ENCODE results near the gene YIPF6. TPM values are rescaled to one million over a fixed set of nuclear protein-coding genes. Genes with fewer than 3 reads are reported as not detected.

Gene YIPF6
- total and polyA plus RNA-seq, 9 of the 15 experiments (the other 6 are each of a cell fraction or from before 2014, with no cell fraction given): 7.7 to 44.2 (median 22.4) TPM

GRCh38 chrX:68498508-68499379 is at the start of gene YIPF6 (continued):
- TF ChIP-seq SAP30 (IDR thresholded peaks at IDR 0.05; ENCODE audit: borderline replicate concordance, insufficient read depth, low read depth, low read length, poor library complexity, severe bottlenecking) (no peak), DIDO1 (tag; IDR thresholded peaks at IDR 0.05; ENCODE audit: low read depth) (peak; percentile 50; the same call in 1 of the 2 replicates), ZNF699 (CRISPR knock-in tag; IDR thresholded peaks at IDR 0.05; ENCODE audit: insufficient replicate concordance) (no peak), CLOCK (CRISPR knock-in tag; IDR thresholded peaks at IDR 0.05; ENCODE audit: borderline replicate concordance) (no peak), PHF8 (IDR thresholded peaks at IDR 0.05; ENCODE audit: borderline replicate concordance, low read length) (peak; percentile 98), NRF1 (conservative IDR thresholded peaks at IDR 0.05 in 1 of 2, IDR thresholded peaks at IDR 0.05 in 1 of 2) (peak in 1 of 2 experiments; percentile 33; a peak in 2 of 4 replicates), CAMTA2 (CRISPR knock-in tag; conservative IDR thresholded peaks at IDR 0.05) (no peak), SIX5 (IDR thresholded peaks at IDR 0.05; ENCODE audit: borderline replicate concordance in 1 of 2, insufficient read depth in 1 of 2, low read depth in 1 of 2, low read length in 2 of 2) (no peak), CTCFL (IDR thresholded peaks at IDR 0.05; ENCODE audit: borderline replicate concordance, insufficient read depth, low read depth, low read length, poor library complexity, severe bottlenecking) (no peak), MECOM (CRISPR knock-in tag; IDR thresholded peaks at IDR 0.05) (no peak), NR2C1 (IDR thresholded peaks at IDR 0.05) (peak; percentile 46; the same call in 1 of the 2 replicates), NR2C1 (tag; IDR thresholded peaks at IDR 0.05) (peak; percentile 72), PHF21A (IDR thresholded peaks at IDR 0.05; ENCODE audit: borderline replicate concordance, low read depth) (no peak), ZBTB9 (CRISPR knock-in tag; IDR thresholded peaks at IDR 0.05) (no peak), ZNF41 (CRISPR knock-in tag; conservative IDR thresholded peaks at IDR 0.05) (no peak), ZBTB2 (IDR thresholded peaks at IDR 0.05) (no peak)

Data from K562 (cell line).